ENCODE measurements around the gene IFT22.
"Not testable (repeated sequence)": the region's sequence is repeated elsewhere in the genome, so short reads cannot be mapped to it uniquely, and the experiment has no call there.

Gene IFT22

GRCh38 chr7:101321491-101322401 lies at the start of gene IFT22:
TSS of gene IFT22 (minus strand) at chr7:101321812. CDS start at chr7:101321709, 103 bp downstream.
- peak; percentile 82 for DNase-seq (ENCODE audit: low read depth)

DNA sequence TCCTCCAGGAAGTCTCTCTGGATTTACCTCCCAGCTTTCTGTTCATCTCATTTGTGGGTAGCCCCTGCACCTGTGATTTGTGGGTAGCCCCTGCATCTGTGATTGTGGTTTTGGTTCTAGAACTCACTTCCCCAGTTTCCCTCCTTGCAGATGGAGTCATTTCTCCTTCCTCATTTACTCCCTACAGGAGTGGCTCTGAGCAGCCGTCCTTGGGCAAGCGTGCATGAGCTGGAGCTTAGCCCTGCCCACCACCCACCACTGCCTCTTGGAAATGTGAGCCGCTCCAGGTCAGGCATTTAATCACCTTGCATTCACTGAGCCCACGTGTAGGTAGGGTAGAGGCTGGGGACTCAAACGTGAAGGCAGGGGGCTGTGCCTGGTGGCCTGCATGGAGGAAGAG lies 49.2 kb upstream of the IFT22 start:
- DNase-seq (ENCODE audit: low read depth) = no peak

DNA sequence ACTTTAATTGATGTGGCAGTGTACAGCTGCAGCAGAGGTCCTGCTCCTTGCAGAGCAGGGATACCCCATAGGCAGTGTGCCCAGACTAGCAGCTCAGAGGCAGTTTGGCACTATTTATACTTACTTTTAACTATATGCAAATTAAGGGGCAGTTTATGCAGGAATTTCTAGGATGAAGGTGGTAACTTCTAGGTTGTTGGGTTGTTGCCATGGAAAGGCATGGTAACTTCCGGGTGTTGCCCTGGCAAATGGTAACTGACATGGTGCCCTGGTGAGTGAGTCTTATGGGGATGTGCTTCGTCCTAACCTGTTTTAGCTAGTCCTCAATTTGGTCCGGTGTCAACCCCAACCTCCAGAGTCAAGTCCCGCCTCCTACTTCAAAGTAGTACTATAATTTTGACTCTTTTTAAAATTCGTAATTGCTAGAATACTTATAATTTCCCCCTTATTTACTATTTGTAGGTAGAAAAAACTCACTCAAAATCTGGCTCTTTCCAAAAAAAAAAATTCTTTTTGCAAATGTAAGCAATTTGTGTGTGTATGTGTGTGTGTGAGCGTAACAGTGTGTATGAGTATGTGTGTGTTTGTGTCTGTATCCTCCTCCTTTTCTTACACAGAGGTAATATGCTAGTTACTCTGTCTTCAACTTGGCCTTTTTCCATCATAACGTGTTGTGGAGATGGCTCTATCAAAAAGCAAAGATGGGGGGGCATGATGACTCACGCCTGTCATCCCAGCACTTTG lies 47.0 kb upstream of the IFT22 start:
- no peak for DNase-seq (ENCODE audit: low read depth)

DNA sequence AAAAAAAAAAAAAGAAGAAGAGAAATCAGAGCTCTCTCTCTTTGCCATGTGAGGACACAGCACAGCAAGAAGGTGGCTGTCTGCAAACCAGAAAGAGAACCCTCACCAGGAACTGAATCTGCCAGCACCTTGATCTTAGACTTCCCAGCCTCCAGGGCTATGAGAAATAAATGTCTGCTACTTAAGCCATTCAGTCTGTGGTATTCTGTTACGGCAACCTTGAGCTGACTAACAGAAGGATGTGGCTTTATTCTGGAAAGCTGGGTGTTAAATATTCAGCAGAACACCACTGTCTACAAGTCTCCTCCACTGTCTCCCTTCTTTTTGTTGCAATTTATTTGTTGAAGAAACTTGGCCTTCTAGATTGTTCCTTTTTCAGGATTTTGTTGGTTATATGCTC lies 46.1 kb upstream of the IFT22 start:
- no peak for DNase-seq (ENCODE audit: low read depth)

DNA sequence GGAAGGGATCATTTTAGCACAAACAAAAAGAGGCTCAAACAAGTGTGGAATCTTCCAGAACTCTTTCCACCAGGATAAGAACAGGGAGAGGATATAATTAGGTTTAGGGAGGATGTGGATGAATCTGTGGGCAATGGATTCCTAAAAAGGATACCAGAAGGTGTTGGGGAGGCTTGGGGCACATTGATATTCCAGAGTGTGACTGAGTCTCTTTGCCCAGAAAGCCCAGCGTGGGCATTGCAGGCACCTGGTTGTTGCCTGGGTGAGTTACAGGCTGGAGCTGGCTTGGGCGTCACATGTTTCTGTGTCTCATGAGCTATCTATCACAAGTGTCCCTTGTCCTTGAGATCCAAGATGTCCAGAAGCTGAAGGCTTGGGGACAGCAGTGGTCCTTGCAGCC lies 44.3 kb upstream of the IFT22 start:
- no peak for DNase-seq (ENCODE audit: low read depth)

DNA sequence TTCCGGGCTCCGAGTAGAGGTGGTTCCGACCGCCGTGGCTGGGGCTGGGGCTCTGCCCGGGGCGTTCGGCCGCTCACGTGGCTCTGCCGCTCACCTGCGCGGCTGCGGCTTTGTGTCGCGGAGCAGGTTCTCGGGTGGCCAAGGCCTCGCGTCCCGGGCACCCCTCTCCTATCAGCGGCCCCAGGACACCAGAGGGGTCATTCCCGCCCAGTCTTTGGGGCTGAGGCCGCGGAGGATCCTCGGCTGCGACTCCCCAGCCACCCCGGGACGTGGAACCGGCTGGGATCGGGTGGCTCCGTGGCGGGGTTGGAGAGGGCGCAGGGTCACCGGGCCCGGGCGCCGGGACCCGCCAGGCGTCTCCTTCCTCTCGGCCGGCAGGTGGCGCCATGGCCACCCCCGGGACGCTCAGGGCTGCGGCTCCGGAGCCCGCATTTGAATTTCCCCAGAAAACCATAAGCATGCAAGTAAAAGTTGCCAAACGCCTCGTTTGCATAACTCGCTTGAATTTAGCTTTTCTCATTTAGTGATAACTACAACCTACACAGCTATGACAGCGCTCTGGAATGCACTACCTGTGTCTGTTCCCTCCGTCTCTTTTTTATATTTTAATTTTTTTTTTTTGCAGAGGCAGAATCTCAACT lies 42.2 kb upstream of the IFT22 start:
- DNase-seq (ENCODE audit: low read depth) = peak; percentile 61

DNA sequence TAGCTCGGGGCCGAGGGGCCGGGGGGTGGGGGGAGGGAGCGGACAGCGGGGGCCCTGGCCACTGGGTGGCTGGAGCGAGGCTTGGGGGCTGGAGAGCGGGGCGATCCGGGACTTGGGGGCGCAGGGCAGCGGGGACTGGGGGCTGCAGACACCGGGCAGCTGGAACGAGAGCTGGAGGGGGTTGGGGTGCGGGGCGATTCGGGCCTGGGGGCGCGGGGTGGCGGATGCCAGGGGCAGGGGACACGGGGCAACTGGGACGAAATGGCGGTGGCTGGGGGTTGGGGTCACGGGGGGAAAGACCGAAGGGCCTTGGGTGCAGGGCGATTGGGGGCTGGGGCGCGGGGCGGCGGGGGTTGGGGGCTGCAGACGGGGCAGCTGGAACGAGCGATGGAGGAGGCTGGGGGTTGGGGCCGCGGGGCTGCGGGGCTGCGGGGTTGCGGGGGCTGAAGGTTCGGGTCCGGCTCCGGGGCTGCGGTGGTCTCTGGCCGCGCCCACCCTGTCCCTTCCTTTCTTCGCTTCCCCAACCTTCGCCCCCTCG lies 41.7 kb upstream of the IFT22 start:
- DNase-seq (ENCODE audit: low read depth) = no peak

DNA sequence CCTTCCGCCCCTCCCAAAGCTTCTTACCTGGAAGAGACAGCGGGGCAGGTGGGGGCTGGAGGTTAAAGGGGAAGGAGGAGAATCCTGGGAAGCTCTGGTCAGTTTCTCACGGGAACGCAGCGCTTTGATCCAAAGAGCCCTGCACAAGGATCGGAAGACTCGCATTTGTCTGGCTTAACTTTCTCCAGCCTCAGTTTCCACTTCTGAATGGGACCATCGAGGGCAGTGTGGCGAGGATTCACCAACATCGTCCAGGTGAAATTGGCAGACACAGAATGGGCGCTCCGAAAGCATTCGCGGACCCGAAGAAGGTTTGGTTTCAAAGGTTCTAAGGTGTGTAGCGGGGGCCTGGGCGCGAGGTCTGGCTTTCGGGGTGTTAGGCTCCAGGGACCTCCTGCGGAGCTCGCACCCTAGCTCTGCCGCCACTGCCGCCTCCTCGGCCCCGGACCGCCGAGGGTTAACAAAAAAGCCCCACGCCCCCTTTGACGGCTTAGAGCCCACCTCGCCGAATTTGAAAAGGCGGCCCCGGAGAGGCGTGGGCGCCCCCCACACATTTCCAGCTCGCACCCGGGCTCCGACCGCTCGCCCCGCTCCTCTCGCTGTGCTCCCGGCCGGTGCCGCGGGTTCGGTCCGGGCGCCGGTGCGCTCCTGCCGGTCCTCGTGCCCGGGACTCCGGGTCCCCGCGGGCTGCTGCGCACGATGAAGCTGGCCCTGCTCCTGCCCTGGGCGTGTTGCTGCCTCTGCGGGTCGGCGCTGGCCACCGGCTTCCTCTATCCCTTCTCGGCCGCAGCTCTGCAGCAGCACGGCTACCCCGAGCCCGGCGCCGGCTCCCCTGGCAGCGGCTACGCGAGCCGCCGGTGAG lies 41.0 kb upstream of the IFT22 start, which contains the start of gene COL26A1:
Gene COL26A1 (plus strand): TSS at position 542 of the 862 bp plus-strand sequence. CDS start 158 bp downstream, at position 700.
- DNase-seq (ENCODE audit: low read depth) = no peak

GRCh38 chr7:101357433-101357832 lies 35.8 kb upstream of the IFT22 start:
- DNase-seq (ENCODE audit: low read depth) = no peak

DNA sequence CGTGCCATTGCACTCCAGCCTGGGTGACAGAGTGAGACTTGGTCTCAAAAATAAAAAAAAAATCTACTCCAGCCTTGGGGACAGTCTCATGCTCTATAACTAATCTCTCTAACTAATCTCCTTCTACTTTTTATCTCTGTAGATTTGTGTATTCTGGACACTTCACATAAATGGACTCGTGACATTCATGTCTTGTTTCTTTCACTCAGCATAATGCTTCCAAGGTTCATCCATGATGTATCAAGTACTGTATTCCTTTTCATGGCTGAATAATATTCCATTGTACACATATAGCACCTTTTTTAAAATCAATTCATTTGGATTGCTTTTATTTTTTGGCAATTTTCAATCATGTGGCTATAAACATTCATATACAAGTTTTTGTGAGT lies 31.3 kb upstream of the IFT22 start:
- no peak for DNase-seq (ENCODE audit: low read depth)

- not testable (repeated sequence) for DNase-seq (ENCODE audit: low read depth)
Observed at GRCh38 chr7:101349300-101349699, 27.7 kb upstream of the IFT22 start.

GRCh38 chr7:101348456-101349067 lies 26.9 kb upstream of the IFT22 start:
- not testable (repeated sequence) for DNase-seq (ENCODE audit: low read depth)

- no peak for DNase-seq (ENCODE audit: low read depth)
Observed at GRCh38 chr7:101347477-101347876, 25.9 kb upstream of the IFT22 start.

GRCh38 chr7:101342892-101343291 lies 21.3 kb upstream of the IFT22 start:
- DNase-seq (ENCODE audit: low read depth) = no peak

GRCh38 chr7:101340379-101340778 lies 18.8 kb upstream of the IFT22 start:
- DNase-seq (ENCODE audit: low read depth) = no peak

DNA sequence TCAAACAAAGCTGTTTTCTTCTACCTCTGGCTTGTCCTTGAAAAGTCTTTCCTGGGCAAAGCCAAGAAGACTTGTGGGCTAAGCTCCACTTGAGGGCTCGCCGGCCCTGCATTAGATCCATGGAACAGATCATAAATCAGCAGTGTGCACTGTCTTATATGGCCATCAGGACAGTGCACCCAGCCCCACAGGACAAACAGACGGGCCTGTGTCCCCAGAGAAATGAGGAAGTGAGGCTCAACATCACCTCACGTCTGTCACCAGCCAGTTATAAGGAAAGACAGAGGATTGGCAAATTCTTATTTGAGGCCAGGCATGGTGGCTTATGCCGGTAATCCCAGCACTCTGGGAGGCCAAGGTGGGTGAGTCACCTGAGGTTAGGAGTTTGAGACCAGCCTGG lies 12.3 kb upstream of the IFT22 start:
- no peak for DNase-seq (ENCODE audit: low read depth)

GRCh38 chr7:101332026-101332425 lies 10.4 kb upstream of the IFT22 start:
- DNase-seq (ENCODE audit: low read depth) = no peak

DNA sequence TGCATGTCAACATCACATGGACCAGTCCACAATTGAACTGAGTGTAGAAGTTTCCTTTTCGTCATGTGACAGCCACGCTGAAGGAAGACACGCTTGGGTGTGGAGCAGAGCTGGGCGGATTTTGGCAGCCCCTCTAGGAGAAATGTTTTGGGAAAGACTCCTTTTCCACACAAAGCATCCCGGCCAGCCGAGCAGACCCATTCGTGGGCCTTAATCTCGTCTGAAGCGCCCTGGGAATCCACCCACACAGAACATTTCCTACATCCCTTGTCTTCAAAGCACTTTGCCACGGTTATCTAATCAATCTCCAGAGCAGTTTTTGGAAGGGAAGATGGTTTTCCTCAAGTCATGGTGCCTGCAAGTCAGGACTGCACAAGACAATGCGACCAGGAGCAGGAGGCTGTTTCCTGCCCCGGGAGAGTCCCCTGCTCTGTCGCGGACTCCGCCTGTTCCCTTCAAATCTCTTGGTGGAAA lies 8.4 kb upstream of the IFT22 start:
- no peak for DNase-seq (ENCODE audit: low read depth)

- DNase-seq (ENCODE audit: low read depth) = no peak
Observed at GRCh38 chr7:101328159-101328558, 6.5 kb upstream of the IFT22 start.

- DNase-seq (ENCODE audit: low read depth) = no peak
Observed at GRCh38 chr7:101319401-101319800, 2.2 kb downstream of the IFT22 start.

- peak; percentile 36 for DNase-seq (ENCODE audit: low read depth)
Observed at GRCh38 chr7:101315336-101315735, 6.3 kb downstream of the IFT22 start.

All from activated T-cell treated with anti-CD3 and anti-CD28 coated beads for 24 hours (primary cell).